Measurements from ENCODE around the gene SEBOX.
A peak's percentile ranks its signal among the peaks of the same experiment; 100 is the strongest.

Gene SEBOX

GRCh38 chr17:28338056-28338768 lies 26.8 kb downstream of the SEBOX start:
- no peak for DNase-seq

DNA sequence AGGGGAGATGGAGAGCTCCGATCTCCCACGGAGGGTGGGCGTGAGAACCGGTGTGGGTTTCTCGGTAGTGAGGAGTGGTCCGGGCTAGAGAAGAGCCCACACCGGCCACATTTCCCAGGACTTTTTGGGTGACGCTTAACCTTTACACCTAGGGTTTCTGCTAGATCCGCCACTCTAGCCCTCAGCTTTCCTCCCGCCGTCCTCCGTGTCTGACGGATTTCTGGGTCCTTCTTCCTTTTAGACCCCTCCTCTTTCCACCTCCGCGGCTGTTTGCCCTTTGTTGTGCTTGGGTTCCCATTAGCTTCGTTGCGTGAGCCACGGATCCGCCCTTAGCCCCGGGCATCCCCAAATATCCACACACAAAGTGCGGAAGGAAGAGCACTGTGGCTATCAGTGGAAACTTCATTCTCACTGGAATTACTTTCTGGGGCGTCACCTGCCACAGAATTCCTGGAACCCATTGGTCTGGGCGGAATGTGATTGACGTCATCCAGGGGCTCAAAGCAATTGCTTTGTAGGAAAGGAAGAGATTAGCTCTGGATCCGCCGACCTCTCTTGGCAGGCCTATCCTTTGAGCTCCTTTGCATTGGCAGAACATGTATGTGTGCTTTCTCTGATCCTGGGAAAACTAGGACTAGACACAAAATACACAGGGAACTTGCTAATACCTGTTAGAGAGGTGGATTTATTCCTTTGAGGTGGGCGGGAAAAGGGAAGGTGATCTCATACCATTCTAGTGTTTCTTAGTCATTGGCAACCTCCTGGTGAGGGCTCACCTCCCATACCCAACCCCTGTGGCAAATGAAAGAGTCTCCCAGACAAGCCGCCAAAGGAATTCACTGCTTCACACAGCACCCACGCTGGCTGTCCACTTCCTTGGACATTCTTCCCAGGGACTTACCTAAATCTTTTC lies 28.8 kb downstream of the SEBOX start:
- peak; percentile 57 for DNase-seq

- peak; percentile 93 for DNase-seq
Measured at GRCh38 chr17:28335201-28335958, 29.6 kb downstream of the SEBOX start, which contains the start of the genes IFT20 and TNFAIP1. Gene IFT20, minus strand, starts transcription at chr17:28335472. Its CDS starts 3,487 bp downstream, at chr17:28331985. Gene TNFAIP1, plus strand, starts transcription at chr17:28335761. Its CDS starts 3,761 bp downstream, at chr17:28339522.

DNA sequence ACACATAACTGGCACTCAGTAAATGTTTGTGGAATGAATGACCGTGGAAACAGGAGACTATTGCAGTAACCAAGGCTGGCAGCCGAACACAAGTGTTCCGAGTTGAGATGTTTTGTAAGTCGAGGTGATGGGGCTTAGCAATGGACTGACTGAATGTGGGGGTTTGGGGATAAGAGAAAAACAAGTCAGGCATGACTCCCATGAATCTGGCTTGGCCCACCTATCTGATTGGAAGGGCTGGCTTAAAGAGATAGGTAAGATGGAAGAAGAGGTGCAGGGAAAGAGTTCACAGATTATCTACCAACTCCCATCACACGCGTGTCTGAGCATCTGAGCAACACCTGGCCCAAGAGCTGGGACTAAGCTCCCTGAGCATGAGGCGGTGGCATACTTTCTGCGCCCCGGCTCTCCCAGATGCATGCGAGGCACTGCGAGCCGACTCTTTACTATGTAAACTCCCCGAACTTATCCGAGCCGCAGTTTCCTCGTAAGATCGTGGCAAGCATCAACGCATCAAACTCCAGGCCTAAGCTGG lies 30.3 kb downstream of the SEBOX start:
- no peak for DNase-seq

GRCh38 chr17:28334171-28334570 lies 30.8 kb downstream of the SEBOX start:
- DNase-seq: no peak

GRCh38 chr17:28333083-28333746 lies 31.8 kb downstream of the SEBOX start:
- DNase-seq: no peak

DNA sequence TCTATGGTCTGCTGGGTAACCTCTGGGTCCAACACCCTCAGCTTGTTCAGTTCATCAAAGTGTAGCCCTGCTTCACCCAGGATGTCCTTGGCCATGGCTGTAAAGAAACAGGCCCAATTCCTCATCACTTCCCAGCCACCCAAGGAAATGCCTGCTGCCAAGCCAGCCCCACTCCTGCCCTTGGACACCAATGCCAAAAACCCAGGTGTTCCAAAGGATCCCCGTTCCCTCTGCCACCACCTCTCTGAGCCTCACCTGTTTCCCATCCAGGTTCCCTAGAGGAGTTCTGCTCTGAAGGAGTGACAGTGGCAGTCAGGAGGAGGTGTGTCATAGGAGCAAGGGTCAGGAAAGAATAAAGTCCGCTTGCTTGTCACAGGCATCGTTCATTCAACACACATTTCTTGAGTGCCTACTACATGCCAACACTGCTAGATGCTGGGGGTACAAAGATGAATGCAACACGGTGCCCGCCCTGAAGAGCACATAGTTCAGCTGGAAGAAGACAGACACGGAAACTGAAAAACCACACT lies 33.0 kb downstream of the SEBOX start:
- no peak for DNase-seq

DNA sequence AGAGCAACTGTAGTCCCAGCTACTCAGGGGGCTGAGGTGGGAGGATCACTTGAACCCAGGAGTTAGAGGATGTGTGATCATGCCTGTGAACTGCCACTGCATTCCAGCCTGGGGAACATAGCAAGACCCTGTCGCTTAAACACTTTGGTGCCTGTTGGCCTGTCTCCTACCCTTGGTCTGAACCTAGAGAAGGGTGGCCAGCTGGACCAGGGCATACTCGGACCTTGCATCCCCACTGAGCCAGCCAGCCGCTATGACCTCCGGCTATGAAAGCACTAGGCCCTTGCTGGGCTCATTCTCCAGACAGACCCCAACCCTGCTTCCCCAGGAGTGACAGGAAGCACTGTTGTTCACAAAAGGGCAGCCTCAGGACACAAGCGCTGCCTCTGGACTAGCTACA lies 34.3 kb downstream of the SEBOX start:
- DNase-seq: no peak

DNA sequence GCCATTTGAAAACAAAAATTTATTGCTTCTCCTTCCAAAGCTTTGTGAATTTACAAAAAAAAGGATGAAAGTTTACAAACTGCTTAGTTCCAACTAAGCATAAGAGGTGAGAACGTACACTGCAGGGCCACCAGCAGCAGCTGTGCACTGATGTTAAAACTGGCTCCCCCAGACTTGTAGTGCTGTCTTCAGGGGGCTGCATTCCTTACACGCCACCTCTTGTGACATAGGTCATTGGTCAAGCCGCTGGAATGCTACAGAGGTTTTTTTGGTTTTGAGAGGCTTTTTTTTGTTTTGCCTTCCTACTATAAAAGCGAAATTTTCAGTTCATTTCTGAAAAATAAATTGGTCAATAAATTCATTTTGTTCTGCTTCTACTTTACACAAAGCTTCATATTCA lies 36.7 kb downstream of the SEBOX start:
- no peak for DNase-seq

DNA sequence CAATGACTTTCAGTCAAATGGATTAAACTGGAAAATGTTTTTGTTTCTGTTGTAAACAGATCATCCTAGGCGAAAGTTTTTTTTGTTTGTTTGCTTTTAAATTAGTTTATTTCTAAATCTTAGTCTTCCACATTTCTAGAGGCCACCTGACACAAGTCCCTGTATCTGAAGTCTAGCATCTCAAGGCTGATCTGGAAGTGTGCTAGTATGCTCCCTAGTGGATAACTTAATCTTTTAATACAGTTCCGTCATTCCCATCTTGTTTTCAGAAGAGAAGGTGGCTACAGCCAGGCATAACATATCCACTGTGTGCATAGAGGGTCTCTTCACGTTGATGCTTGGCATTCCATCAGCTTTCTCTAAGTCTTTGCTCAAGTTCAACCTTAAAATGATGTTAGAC lies 37.3 kb downstream of the SEBOX start:
- no peak for DNase-seq

DNA sequence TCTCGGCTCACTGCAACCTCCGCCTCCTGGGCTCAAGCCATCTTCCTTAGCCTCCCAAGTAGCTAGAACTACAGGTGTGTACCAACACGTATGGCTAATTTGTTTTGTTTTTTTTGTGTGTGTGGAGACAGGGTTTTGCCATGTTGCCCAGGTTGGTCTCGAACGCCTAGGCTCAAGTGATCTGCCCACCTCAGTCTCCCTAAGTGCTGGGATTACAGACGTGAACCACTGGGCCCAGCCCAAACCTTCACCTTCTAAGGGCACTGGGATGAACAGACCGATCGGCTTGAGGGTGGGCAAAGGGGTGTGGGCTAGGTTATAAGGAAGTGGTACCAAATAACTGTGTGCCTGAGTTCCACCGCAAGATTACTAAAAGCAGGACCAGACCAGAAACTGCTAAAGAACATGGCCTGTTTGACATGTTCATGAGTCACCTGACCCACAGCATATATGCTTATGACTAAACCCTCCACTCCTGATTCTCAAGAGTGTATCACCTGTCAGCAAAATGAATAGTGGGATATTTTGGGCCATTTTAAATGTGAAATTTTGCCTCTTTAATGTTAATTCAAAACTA lies 37.9 kb downstream of the SEBOX start:
- no peak for DNase-seq

DNA sequence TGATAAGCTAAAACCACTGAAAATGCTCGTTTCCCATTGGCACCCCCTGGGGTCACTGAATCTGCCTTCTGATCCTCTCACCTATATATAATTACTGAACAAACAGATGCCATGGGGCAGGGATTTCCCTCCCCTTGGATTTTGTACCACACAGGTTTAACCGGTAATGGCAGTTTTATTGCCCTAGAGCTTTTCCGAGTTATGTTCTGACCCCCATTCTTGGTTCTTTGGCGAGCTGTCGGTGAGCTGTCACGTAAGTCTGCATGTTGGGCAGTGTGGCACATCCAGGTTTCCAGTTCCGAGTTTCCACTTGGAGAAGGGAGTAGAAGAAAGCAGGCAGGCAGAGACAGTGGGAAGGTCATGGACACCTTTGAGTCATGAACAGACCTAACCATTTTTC lies 38.9 kb downstream of the SEBOX start:
- no peak for DNase-seq

- DNase-seq: no peak
Measured at GRCh38 chr17:28325211-28325610, 39.8 kb downstream of the SEBOX start.

GRCh38 chr17:28324781-28325180 lies 40.2 kb downstream of the SEBOX start:
- no peak for DNase-seq

DNA sequence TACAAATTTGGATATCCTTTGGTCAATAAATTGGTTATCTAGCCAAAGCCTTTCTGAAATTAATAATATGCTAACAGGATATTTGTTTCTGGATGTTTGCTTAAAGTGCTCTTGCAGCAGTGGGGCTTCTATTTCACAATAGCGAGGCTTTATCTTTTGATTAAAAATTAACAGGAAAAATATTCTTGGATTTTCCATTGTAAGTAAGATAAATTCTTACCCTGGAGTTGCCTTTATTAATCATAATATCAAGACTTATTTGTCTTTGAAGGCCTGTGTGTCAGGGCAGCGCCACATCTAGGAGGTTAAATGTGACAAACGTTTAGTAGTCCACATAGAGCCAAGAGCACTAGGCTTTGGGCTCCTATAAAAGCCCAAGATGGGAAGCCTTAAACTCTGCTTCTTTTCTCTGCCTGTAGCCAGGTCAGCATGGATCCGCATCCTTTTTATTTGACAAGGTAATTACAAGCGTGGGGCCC lies 40.7 kb downstream of the SEBOX start:
- no peak for DNase-seq

DNA sequence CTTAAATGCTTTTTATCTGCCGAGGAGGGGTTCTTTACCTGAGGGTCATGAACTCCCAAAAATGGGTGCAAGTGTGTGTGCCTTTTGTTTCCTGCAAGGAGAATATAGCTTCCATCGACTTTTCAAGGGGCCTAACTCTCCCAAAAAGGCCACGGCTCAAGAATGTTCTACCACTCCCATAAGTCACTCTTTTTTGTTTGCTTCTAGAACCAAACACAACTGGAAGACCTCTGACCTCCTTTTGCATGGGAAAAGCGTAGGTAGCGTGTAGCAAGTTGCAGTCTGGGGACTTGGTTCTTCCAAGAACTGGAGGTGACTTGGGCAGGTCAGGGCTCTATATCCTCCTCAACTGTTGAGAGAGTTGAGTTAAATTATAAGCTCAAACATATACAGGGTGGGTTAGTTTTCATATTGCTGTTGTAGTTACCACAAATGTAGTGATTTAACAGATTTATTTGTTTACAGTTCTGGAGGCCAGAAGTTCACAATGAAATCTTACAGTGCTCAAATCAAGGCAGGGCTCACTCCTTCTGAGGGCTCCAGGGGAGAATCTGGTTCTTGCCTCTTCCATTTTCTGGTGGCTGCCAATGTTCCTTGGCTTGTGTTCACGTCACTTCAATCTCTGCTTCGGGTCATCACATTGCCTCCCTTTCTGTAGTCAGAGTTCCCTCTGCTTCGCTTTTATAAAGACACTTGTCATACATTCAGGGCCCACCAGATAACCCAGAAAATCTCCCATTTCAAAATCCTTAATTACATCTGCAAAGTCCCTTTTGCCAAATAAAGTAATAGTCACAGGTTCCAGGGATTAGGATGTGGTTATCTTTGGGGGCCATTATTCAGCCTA lies 44.6 kb downstream of the SEBOX start:
- DNase-seq: no peak

- DNase-seq: no peak
Measured at GRCh38 chr17:28319598-28319935, 45.4 kb downstream of the SEBOX start.

DNA sequence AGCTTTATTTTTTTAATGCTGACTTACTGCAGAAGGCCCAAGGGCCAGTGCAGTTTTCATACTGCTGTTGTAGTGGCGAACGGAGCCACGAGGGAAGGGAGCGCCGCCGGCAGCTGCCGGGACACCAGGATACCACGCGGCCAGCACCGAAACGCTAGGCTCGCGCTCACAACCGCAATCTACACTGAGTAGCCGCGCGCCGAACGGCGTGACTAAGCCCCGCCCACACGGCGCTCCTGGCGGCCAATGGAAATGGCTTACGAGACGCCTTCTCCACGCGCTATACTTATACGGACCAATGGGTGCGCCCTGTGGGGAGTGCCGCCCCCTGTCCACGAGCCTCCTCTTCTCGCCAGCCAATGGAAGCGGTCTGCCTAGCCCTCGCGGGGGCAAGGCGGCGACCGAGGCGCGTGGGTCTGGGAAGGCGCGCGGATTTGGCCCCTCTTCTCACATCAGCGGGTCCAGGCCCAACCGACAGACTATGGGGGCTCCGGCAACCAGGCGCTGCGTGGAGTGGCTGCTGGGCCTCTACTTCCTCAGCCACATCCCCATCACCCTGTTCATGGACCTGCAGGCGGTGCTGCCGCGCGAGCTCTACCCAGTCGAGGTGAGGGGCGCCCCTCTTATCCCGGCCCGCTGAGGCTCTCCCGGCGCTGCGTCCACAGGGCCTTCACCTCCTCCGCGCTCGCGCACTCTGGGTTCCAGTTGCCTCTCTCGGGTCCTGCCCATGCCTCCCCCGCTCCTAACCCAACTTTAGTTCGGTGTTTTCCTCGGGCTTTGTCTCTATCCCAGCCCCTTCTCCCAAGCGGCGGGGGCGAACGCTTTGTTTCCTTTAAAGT lies 46.0 kb downstream of the SEBOX start, which contains the start of gene TMEM97:
TMEM97 (plus strand) TSS at position 442 of the 839 bp plus-strand sequence; CDS start at position 482, 40 bp downstream.
- peak; percentile 87 for DNase-seq

DNA sequence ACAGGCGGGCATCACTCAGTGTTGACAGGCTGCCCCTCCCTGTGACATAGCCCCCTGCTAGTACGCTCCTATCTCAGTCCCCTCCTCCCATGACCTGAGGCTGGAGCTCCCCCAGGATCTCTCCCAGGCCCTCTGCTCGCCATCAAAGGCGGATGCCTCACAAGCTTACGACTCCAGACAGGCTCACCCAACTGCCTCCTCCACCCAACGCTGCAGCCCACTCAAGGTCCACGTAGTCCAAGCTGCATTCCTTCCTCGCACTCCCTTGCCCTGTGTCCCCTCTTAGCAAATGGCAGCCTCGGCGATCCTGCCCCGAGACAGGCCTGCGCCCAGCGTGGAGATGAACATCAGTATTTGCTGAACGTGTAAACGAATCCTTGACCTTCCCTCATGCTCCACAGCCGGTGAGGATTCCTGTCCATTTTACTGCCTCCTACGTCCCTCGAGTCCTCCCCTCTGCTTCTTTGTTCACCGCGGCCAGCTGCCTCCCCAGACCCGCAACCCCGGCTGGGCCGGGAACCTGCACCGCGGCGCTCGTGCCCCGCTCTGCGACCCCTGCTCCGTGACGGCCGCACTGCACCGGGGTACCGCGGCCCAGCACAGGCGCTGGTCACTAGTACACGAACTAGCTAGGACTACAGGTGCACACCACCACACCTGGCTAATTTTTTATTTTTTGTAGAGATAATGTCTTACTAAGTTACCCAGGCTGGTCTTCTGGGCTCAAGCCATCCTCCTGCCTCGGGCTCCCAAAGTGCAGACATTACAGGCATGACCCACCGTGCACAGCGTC lies 46.8 kb downstream of the SEBOX start:
- DNase-seq: no peak
